GM18870 (cell line): Measurements from ENCODE around the gene ZDHHC21.
A peak's percentile ranks its signal among the peaks of the same experiment; 100 is the strongest.

ENCODE experiments used
- ATAC-seq: cut with Tn5 transposase; IDR thresholded peaks from one replicate; pipeline ENCODE4 v1.9.1; 2021; ENCODE audit warnings: moderate library complexity; ENCODE audit not compliant: unreplicated experiment

ZDHHC21 gene

GRCh38 chr9:14693251-14693861 is at the start of gene ZDHHC21:
ZDHHC21 (minus strand) TSS chr9:14693432; CDS start chr9:14674340, 19,092 bp downstream.
- peak; percentile 52 for ATAC-seq

DNA sequence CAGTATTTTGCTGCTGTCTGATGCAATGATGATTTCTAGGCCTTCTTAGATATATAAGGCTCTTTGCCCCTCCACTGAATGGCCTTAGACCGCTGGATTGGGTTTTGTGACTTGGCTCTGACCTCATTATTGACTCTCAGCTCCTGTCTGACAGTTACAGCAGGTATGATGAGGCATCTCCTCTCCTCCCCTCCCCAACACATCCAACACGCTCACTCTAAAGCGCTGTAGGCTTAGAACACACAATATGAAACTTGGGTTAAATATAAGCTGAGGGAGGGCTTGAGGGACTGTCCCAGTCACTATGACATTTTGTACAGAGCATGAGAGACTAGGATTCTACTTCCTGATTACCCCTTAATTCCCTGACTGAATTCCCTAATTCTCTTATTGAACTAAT is 48.1 kb upstream of the ZDHHC21 start:
- ATAC-seq: peak; percentile 86

DNA sequence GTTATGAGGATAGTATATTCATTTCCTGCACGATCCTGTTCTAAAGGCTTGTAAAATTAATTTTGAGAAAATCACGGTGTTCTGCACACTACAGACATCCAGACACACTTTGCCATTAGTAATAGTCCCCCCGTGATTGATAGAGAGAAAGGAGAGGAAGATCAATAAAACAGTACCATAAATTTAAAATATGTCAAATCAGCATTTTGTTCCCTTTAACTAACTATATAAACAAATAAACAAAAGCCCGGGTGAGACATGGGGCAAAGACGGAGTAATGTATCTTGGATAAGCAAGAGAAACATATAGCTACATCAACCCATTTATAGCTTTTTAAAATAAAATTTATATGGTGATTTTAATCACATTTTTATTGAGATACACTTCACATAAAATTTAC is 39.9 kb upstream of the ZDHHC21 start:
- no peak for ATAC-seq

GRCh38 chr9:14731294-14731981 is 38.2 kb upstream of the ZDHHC21 start:
- no peak for ATAC-seq

- ATAC-seq: no peak
These were observed 37.2 kb upstream of the ZDHHC21 start for GRCh38 chr9:14730461-14730898.

GRCh38 chr9:14723301-14723700 is 30.1 kb upstream of the ZDHHC21 start:
- no peak for ATAC-seq

DNA sequence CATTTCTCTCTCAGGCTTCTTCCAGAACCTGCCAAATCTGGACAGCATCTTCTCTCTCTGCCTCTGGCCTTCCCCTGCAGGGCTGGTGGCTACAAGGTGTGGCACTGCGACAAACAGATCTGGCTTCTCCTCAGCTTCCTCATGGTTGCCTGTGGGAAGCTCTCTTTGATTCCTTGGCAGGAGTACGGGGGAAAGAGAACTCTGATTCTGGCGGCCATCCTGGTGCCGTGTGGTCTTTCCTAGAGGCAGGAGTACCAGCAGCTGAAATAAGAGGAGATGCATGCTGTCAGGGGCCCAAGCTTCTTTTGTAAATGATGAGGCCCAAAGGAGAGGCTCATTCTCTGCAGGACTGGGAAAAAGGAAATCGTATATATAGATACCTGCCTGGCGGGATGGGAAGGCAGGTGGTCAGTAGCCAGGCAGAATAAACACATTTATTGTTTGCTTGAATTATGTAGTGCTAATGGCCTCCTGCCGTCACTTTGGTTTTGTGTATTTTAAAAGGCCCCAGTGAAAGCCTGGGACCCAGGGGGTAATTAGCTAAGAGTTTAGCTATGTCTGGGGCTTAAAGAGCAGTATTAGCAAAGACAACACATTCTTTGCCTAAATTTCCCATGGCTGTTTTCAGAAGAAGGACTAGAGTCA is 29.3 kb upstream of the ZDHHC21 start, which contains the start of gene CER1:
Gene CER1 (minus strand): TSS at position 343 of the 645 bp plus-strand sequence. CDS start 61 bp downstream, at position 282.
- no peak for ATAC-seq

DNA sequence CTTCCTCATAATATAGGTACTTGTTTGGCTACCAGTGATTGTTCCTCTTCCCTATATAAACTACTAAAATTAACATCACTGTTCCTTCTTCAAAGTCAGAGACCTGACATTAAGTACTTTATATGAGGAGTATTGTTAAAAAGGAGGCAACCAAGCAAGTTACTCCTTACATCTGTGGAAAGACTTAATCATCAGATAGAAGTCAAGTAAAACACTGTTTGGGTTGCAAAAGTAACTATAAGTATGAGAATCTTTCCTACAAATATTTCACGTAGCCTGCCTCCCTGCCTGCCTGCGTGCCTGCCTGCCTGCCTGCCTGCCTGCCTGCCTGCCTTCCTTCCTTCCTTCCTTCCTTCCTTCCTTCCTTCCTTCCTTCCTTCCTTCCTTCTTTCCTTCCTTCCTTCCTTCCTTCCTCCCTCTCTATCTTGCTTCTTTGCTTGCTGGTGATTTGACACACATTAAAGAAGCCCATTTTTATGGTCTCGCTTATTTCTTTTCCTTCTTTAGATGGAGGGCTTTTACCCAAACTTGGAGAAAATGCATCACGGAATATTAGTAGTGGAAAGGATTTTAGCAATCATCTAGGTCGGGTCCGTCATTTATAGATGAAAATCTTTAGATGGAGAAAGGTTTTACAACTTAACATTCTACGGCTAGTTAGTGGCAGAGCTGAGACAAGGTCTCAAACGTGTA is 26.1 kb upstream of the ZDHHC21 start:
- no peak for ATAC-seq

DNA sequence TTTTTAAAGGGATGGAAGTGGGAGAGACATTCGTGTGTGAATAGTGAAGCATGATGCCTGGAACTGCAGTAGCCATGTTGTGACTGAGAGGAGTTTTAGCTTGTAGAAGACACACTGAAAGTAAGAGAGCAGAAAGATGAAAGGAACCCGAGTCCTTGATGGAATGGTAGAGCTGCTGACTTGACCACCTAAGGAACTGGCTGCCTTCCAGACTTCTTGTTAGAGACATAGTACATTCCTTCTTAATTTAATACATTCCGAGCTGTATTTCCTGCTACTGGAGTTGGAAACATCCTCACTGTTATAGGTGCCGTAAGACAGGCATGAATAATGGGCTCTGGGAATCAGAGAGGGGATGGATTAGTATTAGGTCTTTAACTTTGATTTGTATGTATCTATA is 21.9 kb upstream of the ZDHHC21 start:
- ATAC-seq: no peak

DNA sequence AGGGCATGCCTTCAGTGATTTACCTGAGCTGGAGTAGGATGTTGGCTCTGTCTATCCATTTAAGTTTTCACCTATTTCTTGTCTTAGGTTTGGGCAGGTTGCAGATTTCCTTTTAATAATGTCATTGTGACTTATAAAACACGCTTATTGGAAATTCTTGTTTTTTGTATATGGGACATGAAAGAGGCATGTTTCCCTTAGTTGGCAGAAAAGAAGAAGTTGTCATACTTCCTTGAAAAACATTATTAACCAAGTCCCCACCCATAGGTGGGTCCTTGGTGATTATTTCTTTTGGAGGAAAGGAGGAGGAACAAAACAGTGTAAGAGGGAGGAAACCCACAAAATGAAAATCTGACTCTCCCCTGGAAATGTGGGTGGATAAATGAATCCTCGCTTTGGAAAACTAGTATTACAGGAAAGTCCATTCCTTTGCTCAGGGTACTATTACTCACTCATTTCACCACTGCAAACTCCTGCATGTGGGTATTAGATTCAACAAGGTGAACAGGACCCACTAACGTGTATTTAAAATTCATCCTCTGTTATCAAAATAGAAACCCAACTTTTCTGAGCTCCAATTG is 20.0 kb upstream of the ZDHHC21 start:
- no peak for ATAC-seq

DNA sequence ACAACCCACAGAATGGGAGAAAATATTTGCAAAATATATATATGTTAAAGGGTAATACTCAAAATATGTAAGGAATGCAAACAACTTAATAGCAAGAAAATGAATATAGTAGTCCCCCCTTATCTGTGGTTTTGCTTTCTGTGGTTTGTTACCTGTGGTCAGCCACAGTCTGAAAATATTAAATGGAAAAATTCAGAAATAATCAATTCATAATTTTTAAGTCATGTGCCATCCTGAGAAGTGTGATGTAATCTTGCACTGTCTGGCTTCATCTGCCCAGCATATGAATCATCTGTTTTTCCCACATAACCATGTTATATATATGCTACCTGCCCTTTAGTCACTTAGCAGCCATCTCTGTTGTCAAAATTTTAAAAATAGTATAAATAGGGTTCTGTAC is 17.6 kb upstream of the ZDHHC21 start:
- ATAC-seq: no peak

- ATAC-seq: peak; percentile 80
These were observed 13.4 kb upstream of the ZDHHC21 start for GRCh38 chr9:14706530-14707140.

DNA sequence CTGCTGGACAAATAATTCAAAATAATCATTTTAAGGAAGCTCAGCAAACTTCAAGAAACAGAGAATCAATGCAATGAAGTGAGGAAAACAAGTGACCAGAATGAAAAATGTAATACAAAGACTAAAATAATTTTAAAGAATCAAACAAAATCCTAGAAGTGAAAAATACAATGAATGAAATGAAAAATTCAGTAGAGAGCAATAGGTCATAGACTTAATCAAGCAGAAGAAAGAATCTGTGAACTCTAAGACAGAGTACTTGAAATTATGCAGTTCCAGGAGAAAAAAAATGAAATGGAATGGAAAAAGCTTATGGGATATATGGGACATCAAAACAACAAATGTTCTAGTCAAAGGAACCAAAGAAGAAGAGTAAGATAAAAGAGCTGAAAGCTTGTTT is 11.8 kb upstream of the ZDHHC21 start:
- ATAC-seq: no peak

DNA sequence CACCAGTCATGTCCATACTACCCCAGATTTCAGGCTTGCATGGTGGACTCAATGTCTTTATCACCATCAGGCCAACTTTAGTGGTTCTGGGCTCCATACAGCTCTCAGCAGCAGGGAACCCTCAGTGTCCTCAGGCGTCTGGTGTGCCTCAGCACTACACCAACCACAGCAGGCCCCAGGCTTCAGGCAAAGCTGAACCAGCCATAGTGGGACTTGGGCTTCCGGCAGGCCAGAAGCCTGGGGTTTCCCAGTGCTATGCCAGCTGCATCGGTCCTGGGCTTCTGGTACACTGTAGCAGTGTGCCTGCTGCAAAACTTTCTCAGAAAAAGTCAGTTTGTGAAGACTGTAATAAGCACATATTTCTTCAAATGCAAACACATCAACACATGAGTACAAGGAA is 11.0 kb upstream of the ZDHHC21 start:
- ATAC-seq: no peak

DNA sequence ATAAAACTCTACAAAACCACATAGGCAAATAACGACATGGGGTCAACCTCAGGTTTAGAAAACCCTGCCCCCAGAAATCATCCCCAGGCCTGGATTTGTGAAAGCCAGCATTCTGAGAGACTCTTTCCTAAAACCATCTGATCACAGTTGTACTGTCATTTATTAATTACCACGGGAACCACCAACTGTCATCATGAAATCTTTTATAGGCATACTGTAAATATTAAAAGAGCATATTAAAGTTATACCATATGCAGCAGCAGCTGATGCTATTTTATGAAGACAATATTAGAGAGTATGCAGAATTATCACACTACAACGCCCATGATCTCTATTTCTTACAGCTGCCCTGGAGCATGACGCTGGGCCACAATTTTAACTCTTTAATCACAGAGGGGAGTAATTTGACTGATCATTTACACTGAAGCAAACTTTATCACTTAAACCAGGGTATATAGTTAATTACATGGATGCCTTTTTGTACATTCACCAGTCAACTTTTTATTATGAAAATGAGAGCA is 9.0 kb upstream of the ZDHHC21 start:
- ATAC-seq: no peak

DNA sequence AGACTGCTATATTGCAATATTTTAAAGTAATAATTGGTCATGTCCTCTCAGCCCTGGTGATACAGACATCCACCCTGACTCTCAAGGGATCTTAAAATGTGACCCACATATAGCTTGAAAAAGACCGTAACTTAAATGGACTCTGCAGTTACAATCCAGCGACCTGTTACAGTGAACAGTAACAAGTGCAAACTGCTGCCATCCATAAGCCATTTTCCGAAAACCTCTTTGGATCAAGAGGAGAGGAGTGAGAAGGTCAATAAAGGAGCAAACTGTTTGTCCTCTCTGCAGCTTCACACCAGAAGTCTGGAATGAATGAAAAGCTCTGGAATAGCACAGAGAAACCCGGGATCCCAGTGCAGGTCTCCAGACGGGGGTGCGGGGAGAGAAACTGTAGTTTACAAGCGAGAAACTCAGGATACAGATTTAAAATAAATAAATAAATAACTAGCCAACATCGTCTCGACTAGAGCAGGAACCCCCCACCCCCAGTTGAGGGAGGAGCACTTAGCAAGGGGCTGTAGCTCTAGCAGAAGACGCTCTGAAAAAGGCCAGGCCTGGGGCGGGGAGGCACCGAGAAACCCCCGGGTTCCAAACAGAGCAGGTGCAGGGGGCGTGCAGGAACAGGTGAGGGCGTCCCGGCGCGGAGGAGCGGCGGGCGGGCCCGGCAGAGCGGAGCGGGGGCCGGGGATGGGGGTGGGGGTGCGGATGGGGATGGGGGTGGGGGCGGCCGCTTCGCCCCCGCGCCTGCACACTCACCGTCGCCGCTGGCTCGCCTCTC is 572 bp downstream of the ZDHHC21 start:
- peak; percentile 20 for ATAC-seq

- ATAC-seq: no peak
These were observed 2.1 kb downstream of the ZDHHC21 start for GRCh38 chr9:14690948-14691730.

GRCh38 chr9:14687042-14687719 is 6.1 kb downstream of the ZDHHC21 start:
- no peak for ATAC-seq
